COLO829 (cell line): Measurements from ENCODE around the gene ANKS1B.

Experiments
- DNase-seq: peaks from one replicate; pipeline ENCODE4 v3.0.0; 2012; ENCODE audit warnings: low spot score

The ANKS1B gene

GRCh38 chr12:99170037-99170436 is 814.7 kb downstream of the ANKS1B start:
- no peak for DNase-seq

- no peak for DNase-seq
These were observed 826.8 kb downstream of the ANKS1B start for GRCh38 chr12:99157946-99158345.

- DNase-seq = no peak
These were observed 829.8 kb downstream of the ANKS1B start for GRCh38 chr12:99154983-99155336.

GRCh38 chr12:99154216-99154982 is 830.3 kb downstream of the ANKS1B start:
- DNase-seq = no peak

GRCh38 chr12:99153293-99153692 is 831.4 kb downstream of the ANKS1B start:
- no peak for DNase-seq

GRCh38 chr12:99152337-99152736 is 832.4 kb downstream of the ANKS1B start:
- no peak for DNase-seq

- DNase-seq = no peak
These were observed 833.0 kb downstream of the ANKS1B start for GRCh38 chr12:99151744-99152143.

GRCh38 chr12:99147130-99147529 is 837.6 kb downstream of the ANKS1B start:
- no peak for DNase-seq

GRCh38 chr12:99146730-99147129 is 838.0 kb downstream of the ANKS1B start:
- DNase-seq = no peak

- no peak for DNase-seq
These were observed 838.6 kb downstream of the ANKS1B start for GRCh38 chr12:99146185-99146584.

- no peak for DNase-seq
These were observed 842.1 kb downstream of the ANKS1B start for GRCh38 chr12:99142651-99143050.

- DNase-seq = no peak
These were observed 844.6 kb downstream of the ANKS1B start for GRCh38 chr12:99140017-99140720.

GRCh38 chr12:99138393-99138792 is 846.3 kb downstream of the ANKS1B start:
- DNase-seq = no peak

GRCh38 chr12:99137124-99137855 is 847.4 kb downstream of the ANKS1B start:
- DNase-seq = no peak

- no peak for DNase-seq
These were observed 848.2 kb downstream of the ANKS1B start for GRCh38 chr12:99136516-99136915.

- DNase-seq = peak; percentile 71
These were observed 849.4 kb downstream of the ANKS1B start for GRCh38 chr12:99135376-99135775.

GRCh38 chr12:99133401-99133800 is 851.3 kb downstream of the ANKS1B start:
- no peak for DNase-seq

- no peak for DNase-seq
These were observed 853.0 kb downstream of the ANKS1B start for GRCh38 chr12:99131751-99132199.

GRCh38 chr12:99130808-99131553 is 853.8 kb downstream of the ANKS1B start:
- DNase-seq = no peak

- no peak for DNase-seq
These were observed 856.4 kb downstream of the ANKS1B start for GRCh38 chr12:99128246-99128802.

- DNase-seq = no peak
These were observed 861.8 kb downstream of the ANKS1B start for GRCh38 chr12:99122959-99123358.

GRCh38 chr12:99122496-99122895 is 862.2 kb downstream of the ANKS1B start:
- no peak for DNase-seq
